LNCaP clone FGC (cell line): Measurements from ENCODE around the gene AQP12A.

ENCODE experiments used
- DNase-seq: peaks from one replicate; pipeline ENCODE4 v3.0.0-alpha.2; 2011; ENCODE audit warnings: low read depth
- H3K4me3 ChIP-seq: 2 replicates; pipeline ENCODE4 v1.5.1; 2011; ENCODE audit warnings: mild to moderate bottlenecking, low read depth, low read length, control low read depth
- CTCF ChIP-seq: IDR thresholded peaks from 2 replicates; pipeline ENCODE4 v1.5.1; 2012; ENCODE audit warnings: mild to moderate bottlenecking; ENCODE audit not compliant: control insufficient read depth, insufficient read depth; ENCODE audit errors: extremely low read depth

Gene AQP12A

GRCh38 chr2:240713071-240713927 is 21.6 kb downstream of the AQP12A start:
- TF ChIP-seq CTCF, result no peak
- DNase-seq, result no peak
- H3K4me3 ChIP-seq, result no peak overlapping the region

DNA sequence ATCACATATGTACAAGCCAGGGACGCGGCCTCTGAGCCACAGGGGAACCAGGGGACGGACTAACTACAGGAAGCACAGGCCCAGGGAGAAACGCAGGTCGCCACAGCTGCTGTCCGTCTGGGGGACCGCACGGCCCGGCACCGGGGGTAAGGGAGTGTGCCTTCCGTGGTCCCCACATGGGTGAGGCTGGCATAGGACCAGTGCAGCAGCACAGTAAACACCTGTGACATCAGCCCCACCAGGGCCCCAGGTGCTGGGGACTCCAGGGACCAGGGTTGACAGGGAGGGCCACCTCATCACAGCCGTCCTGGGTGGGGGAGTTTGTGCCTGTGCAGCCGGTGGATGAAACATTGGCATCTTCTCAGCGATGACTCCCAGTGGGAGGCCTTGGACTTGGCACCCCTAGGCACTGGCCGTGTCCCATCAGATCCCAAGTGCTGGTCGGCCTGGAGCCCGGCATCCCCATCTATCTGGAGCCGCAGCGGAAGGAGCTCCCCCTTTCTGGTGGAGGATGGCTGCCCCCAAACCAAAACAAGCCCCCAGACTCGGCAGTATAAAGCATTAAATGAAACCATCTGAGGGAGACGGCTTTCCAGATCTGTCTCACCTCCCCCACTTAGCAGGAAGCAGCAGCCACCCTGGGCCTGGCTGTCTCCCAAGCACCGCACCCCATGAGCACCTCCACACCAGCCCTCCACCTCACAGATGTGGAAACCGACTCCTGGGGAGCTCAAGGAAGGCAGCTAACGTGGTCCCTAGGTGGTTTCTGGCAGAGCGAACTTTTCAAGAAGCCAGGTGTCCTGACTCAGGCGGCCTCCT is 22.5 kb downstream of the AQP12A start:
- no peak for DNase-seq
- no peak overlapping the region for H3K4me3 ChIP-seq
- no peak for TF ChIP-seq CTCF

DNA sequence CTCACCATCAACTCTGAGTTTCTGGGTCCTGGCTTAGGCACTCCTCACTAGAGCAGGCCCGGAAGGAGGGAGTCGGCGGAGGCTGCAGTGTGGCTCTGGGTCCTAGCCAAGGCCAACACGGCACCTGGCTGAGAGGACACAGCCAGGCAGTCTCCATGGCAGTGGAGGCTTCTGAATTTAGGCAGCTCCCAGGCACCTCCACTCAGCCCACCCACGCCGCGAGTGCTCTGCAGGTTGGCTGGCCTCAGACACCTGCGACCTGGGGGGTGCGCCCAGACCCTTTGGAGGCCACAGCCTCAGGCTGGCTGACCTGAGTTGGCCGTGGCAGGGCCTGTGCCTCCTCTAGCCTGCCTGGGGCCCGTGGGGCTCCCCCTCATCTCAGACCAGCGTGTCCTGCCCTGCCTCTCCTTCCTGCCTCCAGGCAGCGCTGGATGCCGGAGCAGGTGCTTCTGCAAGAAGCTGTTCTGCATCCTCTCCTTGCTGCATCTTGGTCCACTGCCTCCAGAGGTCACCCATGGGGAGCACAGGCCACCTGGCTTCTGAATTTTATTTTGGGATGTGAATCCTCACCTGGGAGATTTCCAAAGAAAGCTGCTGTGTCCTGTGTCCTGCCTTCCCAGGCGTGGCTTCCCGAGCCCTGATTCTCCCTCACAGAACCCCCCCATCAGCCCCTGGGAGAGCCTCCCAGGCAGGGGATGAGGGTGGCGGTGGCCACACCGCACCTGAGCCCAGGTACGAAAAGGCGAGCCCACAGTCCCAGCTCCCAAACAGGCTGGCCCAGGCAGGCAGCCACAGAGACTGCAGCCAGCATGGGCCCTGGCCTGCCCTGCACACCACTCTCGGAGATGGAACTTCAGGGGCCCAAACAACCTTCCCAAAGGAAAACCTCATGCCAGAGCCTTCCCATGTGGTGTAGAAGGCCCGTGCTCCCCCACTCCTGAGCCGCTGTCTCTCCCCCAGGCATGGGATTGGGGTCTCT is 23.4 kb downstream of the AQP12A start:
- no peak overlapping the region for H3K4me3 ChIP-seq
- peak; percentile 8; the same call in 1 of the 2 replicates for TF ChIP-seq CTCF
- no peak for DNase-seq

DNA sequence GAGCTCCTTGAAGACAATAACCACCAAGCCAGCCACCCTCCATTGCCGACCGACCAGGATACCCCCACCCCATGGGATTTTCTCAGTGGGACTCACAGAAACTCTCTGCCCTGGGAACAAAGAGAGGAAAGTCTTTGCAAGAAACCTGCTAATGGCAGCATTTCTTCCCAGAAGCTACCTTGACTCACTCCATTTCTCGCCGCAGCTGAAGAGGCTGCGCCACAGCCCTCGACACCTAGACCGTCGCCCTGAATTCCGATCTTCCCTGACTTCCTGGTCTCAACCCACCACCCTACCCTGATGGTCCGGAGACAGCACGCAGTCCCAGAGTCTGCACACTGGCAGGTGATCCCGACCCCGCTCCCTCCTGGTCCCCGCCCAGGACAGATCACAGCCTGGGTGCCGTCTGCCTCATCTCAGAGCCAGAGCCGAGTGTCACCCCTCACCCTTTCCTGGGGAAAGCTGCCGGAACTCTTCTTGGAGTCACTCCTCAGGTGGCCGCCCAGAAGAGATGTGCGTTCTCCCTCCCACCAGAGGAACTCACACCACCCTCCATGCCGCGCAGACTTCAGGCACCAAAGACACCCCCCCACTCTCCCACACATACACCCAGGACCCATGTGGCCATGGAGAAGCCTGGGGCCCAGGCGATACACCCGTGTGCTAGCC is 24.6 kb downstream of the AQP12A start:
- DNase-seq, result no peak
- TF ChIP-seq CTCF, result no peak
- H3K4me3 ChIP-seq, result no peak overlapping the region

DNA sequence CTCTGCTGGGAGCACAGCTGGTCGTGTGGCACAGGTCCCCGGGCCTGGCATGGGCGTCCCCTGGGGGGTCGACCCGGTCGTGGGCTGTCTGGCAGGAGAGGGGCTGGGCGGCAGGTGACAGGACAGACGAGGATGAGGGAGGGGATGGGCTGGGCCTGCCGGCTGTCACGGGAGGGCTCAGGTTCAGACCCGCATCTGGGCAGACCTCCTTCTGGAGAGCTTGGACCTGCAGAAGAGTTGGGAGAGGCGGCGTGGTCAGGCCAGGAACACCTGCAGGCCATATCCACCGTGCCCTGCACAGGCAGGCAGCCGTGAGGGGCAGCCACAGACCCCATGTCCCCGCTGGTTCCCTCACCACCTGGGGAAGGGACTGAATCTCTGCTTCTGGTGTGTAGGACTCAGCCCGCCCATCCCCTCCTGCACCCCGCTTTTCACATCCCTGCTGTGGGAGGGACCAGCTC is 25.5 kb downstream of the AQP12A start:
- no peak for TF ChIP-seq CTCF
- DNase-seq, result no peak
- H3K4me3 ChIP-seq, result no peak overlapping the region
